GM21423 (cell line): ENCODE results near the gene ARHGEF16.

Experiments used
- ATAC-seq: cut with Tn5 transposase; IDR thresholded peaks from one replicate; pipeline ENCODE4 v1.9.1; 2021; ENCODE audit warnings: mild to moderate bottlenecking, moderate library complexity; ENCODE audit not compliant: unreplicated experiment

The ARHGEF16 gene

GRCh38 chr1:3455670-3456448, 1.4 kb downstream of the ARHGEF16 start:
- no peak for ATAC-seq

GRCh38 chr1:3456449-3456963, 2.0 kb downstream of the ARHGEF16 start:
- ATAC-seq: no peak

GRCh38 chr1:3456964-3457909, 2.8 kb downstream of the ARHGEF16 start:
- ATAC-seq: no peak

- no peak for ATAC-seq
Measured at GRCh38 chr1:3457910-3458883, 3.7 kb downstream of the ARHGEF16 start.

- ATAC-seq: no peak
Measured at GRCh38 chr1:3459051-3459908, 4.8 kb downstream of the ARHGEF16 start.

- no peak for ATAC-seq
Measured at GRCh38 chr1:3459940-3460671, 5.6 kb downstream of the ARHGEF16 start.

- no peak for ATAC-seq
Measured at GRCh38 chr1:3460672-3461131, 6.2 kb downstream of the ARHGEF16 start.

GRCh38 chr1:3461238-3461933, 6.9 kb downstream of the ARHGEF16 start:
- ATAC-seq: no peak

GRCh38 chr1:3461934-3462275, 7.4 kb downstream of the ARHGEF16 start:
- ATAC-seq: no peak

GRCh38 chr1:3462356-3463012, 8.0 kb downstream of the ARHGEF16 start:
- no peak for ATAC-seq

GRCh38 chr1:3463013-3463385, 8.5 kb downstream of the ARHGEF16 start:
- no peak for ATAC-seq

GRCh38 chr1:3463408-3463863, 9.0 kb downstream of the ARHGEF16 start:
- ATAC-seq: no peak

- no peak for ATAC-seq
Measured at GRCh38 chr1:3463891-3464648, 9.6 kb downstream of the ARHGEF16 start.

- ATAC-seq: no peak
Measured at GRCh38 chr1:3464649-3465025, 10.2 kb downstream of the ARHGEF16 start.

GRCh38 chr1:3465091-3465934, 10.8 kb downstream of the ARHGEF16 start:
- no peak for ATAC-seq

- no peak for ATAC-seq
Measured at GRCh38 chr1:3465935-3466321, 11.5 kb downstream of the ARHGEF16 start.
